BE2C (cell line): Measurements from ENCODE around the gene OR6B1.

ENCODE experiments used
- DNase-seq: peaks from one replicate; pipeline ENCODE4 v3.0.0-alpha.2; 2020
- H3K27me3 ChIP-seq: fragments of 250-450 bp; sonication (Bioruptor Pico); 2 replicates; pipeline ENCODE4 v1.5.1; 2020; ENCODE audit warnings: mild to moderate bottlenecking
- H3K36me3 ChIP-seq: fragments of 250-450 bp; sonication (Bioruptor Pico); 2 replicates; pipeline ENCODE4 v1.5.1; 2020; ENCODE audit warnings: mild to moderate bottlenecking
- H3K4me1 ChIP-seq: fragments of 250-450 bp; sonication (Bioruptor Pico); 2 replicates; pipeline ENCODE4 v1.5.1; 2020
- H3K4me3 ChIP-seq: 2 replicates; pipeline ENCODE4 v1.5.1; 2011; ENCODE audit warnings: low read depth, low read length
- H3K9me3 ChIP-seq: fragments of 250-450 bp; sonication (Bioruptor Pico); 2 replicates; pipeline ENCODE4 v1.5.1; 2020
- TF ChIP-seq, protein P1 (sequence below): IDR thresholded peaks from 2 replicates; pipeline ENCODE4 v1.5.1; 2012; ENCODE audit warnings: mild to moderate bottlenecking, low read depth, low read length

OR6B1 gene

DNA sequence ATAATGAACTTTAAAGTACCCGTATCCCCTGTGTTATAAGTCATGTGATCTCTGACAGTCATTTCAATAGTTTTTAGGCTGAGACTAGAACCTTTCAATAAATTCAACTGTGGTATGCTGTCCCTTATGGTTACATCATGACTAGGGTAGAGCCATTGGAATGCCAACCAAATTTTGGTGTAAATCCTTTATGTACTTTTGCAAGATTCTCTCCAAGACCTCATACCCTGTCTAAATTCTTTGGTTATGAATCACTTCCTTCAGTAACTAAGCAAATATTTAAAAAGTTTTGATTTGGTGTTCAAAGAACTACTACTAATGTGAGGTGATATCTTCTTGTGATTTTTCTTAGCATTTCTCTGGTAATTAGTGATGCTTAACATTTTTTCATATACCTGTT lies 20.8 kb upstream of the OR6B1 start:
- no peak for DNase-seq
- Histone ChIP-seq H3K36me3 (no peaks in the 10 kb centered on the region), H3K4me3 (no peak overlapping the region), H3K9me3 (no peaks in the 10 kb centered on the region), H3K4me1 (no peaks in the 10 kb centered on the region), H3K27me3 (no peaks in the 10 kb centered on the region)
- TF ChIP-seq, protein P1, sequence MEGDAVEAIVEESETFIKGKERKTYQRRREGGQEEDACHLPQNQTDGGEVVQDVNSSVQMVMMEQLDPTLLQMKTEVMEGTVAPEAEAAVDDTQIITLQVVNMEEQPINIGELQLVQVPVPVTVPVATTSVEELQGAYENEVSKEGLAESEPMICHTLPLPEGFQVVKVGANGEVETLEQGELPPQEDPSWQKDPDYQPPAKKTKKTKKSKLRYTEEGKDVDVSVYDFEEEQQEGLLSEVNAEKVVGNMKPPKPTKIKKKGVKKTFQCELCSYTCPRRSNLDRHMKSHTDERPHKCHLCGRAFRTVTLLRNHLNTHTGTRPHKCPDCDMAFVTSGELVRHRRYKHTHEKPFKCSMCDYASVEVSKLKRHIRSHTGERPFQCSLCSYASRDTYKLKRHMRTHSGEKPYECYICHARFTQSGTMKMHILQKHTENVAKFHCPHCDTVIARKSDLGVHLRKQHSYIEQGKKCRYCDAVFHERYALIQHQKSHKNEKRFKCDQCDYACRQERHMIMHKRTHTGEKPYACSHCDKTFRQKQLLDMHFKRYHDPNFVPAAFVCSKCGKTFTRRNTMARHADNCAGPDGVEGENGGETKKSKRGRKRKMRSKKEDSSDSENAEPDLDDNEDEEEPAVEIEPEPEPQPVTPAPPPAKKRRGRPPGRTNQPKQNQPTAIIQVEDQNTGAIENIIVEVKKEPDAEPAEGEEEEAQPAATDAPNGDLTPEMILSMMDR, result no peak

DNA sequence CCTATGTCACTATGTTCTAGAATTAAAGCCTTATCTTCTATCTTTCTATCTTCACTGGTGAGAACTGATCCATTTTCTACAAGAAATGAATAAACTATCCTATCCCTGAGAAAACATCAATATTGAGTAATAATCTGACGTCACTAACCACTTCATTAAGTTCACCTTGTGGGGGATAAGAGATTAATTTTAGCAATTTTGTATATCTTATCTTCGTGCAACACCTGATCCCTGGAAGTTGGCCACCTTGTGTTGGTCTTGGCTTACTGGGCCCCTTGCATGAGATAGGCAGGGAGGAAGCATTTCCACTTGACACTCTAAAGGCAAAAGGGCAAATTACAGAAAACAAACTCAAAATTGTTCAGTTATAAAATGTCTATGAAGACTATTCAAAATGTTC lies 20.1 kb upstream of the OR6B1 start:
- H3K27me3 ChIP-seq, result no peaks in the 10 kb centered on the region
- H3K9me3 ChIP-seq, result no peaks in the 10 kb centered on the region
- no peaks in the 10 kb centered on the region for H3K4me1 ChIP-seq
- DNase-seq, result no peak
- no peaks in the 10 kb centered on the region for H3K36me3 ChIP-seq
- TF ChIP-seq, protein P1, result no peak
- no peak overlapping the region for H3K4me3 ChIP-seq

DNA sequence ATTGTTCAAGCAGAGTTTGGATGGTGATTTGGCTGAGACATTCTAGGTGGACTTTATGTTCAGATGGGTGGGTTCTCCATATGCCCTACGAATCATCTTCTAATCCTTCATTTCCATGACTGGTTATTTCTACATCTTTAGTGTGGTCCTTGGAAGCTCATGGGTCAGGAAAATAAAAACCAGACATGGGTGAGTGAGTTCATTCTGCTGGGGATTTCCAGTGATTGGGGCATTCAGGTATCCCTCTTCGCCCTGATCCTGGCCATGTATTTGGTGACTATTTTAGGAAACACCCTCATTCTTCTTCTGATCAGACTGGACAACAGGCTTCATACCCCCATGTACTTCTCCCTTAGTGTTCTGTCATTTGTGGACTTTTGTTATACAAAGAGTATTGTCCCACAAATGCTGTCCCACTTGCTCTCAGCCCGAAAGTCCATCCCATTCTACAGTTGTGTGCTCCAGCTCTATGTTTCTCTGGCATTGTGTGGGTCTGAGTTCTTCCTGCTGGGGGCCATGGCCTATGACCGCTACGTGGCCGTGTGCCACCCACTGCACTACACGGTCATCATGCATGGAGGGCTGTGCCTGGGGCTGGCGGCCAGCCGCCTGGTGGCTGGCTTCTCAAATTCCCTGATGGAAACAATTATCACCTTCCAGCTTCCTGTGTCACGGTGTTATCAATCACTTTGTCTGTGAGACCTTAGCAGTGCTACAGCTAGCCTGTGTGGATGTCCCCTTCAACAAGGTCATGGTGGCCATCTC lies 19.2 kb upstream of the OR6B1 start:
- no peaks in the 10 kb centered on the region for H3K4me1 ChIP-seq
- H3K27me3 ChIP-seq, result no peaks in the 10 kb centered on the region
- no peak overlapping the region for H3K4me3 ChIP-seq
- DNase-seq, result no peak
- TF ChIP-seq, protein P1, result no peak
- H3K36me3 ChIP-seq, result no peaks in the 10 kb centered on the region
- H3K9me3 ChIP-seq, result no peaks in the 10 kb centered on the region

DNA sequence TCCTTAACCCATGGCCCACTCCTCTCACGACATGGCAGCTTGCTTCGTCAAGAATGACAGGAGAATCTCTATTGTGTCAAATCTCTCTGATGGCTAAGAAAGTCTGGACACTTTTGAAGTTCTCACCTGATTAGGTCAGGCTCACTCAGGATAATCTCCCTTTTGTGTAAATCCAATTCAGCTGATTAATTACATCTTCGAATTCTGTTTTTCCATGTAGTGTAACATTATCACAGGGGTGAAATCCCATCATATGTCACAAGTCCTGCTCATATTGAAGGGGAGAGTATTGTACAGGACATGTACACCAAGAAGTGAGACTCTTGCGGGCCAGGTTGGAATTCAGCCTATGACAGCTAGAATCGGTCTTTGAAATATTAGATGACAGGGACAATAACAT lies 16.2 kb upstream of the OR6B1 start:
- TF ChIP-seq, protein P1, result no peak
- Histone ChIP-seq H3K4me1 (no peaks in the 10 kb centered on the region), H3K9me3 (no peaks in the 10 kb centered on the region), H3K4me3 (no peak overlapping the region), H3K27me3 (no peaks in the 10 kb centered on the region), H3K36me3 (no peaks in the 10 kb centered on the region)
- no peak for DNase-seq

DNA sequence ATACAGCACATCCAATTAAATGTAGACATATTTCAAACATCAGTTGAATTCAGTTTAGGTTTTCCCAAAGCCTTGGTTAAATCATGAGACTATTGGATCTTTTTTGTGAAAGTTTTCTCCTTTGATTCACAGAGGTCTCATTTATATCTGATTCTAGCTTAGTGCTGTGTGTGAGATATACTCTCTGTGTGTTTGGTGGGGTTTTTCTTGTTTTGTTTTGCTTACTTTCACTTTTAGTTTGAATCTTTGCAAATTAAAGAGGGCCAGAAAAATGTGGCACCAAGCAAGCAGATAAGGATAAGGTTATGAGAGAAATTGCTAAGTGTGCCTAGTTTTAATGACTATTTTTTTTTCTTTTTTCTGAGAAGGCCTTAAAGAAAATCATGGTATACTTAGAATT lies 12.6 kb upstream of the OR6B1 start:
- H3K4me3 ChIP-seq, result no peak overlapping the region
- H3K36me3 ChIP-seq, result no peaks in the 10 kb centered on the region
- TF ChIP-seq, protein P1, result no peak
- no peaks in the 10 kb centered on the region for H3K4me1 ChIP-seq
- DNase-seq, result no peak
- H3K9me3 ChIP-seq, result no peaks in the 10 kb centered on the region
- no peaks in the 10 kb centered on the region for H3K27me3 ChIP-seq

DNA sequence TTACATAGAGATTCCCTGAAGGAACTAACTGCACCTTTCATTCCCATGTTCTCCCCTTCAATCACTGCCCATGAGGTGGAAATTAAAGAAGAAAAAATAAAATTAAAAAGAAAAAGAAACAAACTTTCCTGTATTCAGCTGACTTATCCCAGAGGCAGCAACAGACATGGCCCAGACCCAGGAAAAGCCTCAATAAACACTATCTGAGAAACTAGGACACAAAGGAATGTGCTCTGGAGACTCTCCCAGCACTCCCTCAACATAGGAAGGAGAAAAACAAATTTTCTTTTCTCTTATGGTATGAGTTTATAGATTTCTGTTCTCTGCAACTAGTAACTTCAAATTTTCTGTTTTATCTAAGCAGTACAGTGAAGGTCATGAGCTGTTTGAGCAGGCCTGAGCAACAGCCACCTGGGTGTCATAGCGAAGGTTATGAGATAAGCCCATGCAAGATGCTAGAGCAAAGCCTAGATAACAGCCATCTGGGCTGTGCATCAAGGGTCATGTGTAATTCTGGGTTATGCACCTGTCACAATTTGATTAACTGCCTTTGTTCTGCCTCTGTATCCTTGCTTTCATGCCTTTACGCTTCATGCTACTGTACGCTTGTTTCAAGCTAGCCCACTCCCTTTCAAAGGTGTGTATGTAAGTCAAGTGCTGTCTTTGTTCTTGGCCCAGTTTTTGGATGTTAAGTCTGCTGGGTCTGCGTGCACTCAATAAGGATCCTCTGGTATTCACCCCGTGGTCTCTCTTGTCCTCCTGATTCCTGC lies 11.0 kb upstream of the OR6B1 start:
- Histone ChIP-seq H3K4me1 (no peaks in the 10 kb centered on the region), H3K27me3 (no peaks in the 10 kb centered on the region), H3K36me3 (no peaks in the 10 kb centered on the region), H3K9me3 (no peaks in the 10 kb centered on the region), H3K4me3 (no peak overlapping the region)
- TF ChIP-seq, protein P1, result no peak
- no peak for DNase-seq
